Iris pigment epithelial cell (primary cell): ENCODE measurements around the gene NLRP6.
A peak's percentile ranks its signal among the peaks of the same experiment; 100 is the strongest.
"Not testable (repeated sequence)": the region's sequence is repeated elsewhere in the genome, so short reads cannot be mapped to it uniquely, and the experiment has no call there.

Experiments
- DNase-seq: peaks from one replicate; pipeline ENCODE4 v3.0.0-alpha.2; 2011; ENCODE audit warnings: low read depth

Gene NLRP6

DNA sequence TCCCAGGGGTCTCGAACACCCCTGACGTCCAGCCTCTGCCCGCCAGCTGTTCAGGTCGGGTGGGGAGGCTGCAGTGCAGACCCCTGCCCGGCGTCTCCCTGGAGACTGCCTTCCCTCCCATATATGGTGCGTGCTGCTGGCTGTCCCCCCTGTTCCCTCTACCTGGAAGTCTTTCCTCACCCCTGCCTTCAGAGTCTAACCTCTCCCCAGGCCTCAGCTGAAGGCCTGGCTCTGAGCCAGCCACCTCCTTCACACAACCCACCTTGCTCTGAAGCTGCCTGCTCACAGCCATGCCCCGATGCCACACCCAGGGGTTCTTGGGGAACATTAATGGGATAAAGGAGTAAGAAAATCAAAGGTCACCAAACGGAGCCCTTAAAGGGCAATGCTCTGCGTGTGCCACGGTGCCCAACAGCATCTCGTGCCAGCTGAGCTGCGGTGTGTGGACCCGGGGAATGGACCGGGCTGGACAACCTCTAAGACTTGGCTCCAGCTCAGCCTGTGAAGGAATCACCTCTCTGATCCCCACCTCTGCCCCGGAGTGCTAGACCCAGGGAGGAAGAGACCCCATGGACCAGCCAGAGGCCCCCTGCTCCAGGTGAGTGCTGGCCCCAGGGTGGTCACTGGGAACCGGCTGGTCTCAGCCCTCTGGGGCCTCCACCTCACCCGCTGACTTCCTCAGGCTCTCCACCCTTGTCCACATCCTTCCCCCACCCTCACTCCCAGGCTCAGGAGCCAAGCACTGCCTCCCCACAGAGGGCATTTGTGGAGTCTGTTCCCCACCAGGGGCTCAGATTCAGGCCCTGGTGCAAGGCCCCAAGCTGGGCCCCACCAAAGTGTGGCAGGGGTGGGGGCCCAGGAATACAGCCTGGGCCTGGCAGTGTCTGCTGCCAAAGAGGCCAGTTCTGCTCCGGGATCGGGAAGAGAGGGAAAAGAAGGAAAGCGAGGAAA lies at the start of gene NLRP6:
Gene NLRP6 (plus strand): TSS at position 407 of the 951 bp plus-strand sequence. CDS start 163 bp downstream, at position 570.
- DNase-seq: no peak

DNA sequence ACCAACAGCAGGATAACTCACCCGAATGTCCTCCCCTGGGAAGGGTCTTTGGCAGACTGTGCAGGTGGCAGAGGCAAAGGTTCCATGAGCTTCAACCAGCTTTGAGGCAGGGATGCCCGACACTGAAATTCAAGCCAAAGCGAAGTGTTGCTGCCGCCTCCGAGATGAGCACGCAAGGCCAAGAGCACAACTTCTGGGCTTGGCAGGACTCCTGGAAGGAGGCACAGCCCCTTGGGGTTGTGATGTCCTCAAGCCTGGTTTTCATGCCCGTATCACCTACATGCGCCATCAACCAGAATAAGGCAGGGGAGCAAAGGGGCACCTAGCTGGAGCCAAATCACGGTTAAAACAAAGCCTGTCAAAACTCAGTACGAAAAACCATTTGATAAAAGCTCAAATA lies 47.8 kb upstream of the NLRP6 start:
- no peak for DNase-seq

DNA sequence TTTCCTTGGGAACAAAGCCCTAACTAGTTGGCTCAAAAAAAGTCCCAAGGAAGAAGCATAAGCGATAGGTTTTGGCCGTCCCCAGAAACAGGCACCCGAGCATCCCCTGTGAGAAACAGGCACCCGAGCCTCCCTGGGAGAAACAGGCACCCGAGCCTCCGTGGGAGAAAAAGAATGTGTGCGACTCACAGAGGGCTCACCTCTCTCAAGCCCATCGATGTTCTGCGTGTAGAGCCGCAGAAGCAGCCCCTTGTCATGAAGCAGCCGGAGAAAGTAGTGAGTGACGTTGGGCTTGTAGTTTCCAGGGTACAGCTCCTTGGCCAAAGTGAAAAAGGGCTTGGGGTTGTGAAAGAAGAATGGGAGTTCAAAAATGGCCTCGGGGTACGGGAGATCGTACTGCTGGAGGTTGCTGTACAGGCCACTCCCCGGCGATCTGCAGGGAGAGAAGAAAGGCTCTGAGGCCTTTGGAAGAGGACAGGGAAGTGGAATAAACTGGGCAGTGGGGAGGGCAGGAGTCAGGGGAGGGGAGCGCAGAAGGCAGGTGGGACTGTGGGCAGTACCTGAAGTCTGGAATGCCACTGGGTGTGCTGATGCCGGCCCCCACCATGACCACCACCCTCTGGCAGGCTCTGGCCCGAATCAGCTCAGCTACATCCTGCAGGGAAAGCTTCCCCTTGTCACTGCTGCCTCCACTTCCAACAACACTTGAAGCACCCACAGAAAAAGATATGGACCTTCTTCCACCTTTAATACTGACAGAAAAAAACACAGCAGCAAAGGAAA lies 45.2 kb upstream of the NLRP6 start:
- DNase-seq: no peak

DNA sequence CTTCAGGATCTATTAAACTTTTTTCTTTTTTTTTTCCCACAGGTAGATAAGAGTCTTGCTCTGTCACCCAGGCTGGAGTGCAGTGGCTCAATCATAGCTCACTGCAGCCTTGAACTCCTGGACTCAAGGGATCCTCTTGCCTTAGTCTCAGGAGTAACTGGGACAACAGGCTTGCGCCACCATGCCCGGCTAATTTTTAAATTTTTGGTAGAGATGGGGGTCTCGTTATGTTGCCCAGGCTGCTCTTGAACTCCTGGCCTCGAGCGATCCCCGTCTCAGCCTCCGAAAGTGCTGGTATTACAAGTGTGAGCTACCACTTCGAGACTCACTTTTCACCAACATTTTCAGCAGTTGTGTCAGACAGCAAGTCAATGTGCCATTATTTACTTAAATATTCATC lies 43.0 kb upstream of the NLRP6 start:
- DNase-seq: no peak

DNA sequence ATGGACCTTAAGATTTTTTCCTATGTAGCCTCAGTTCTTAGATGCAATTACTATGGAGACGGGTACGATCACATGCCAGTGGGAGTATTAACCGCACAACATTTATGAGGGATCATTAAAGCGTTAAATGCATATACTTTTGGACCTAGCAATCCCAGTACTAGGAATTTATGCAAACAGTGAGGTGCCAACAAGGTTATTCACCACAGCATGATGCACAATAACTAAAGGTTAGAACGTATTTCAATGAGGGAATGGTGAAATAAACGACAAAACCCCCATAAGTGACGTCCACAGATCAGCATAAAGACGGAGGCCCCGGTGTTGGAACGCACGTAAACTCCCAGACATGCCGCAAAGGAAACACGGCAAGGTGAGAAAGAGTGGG lies 42.6 kb upstream of the NLRP6 start:
- DNase-seq: peak; percentile 30

DNA sequence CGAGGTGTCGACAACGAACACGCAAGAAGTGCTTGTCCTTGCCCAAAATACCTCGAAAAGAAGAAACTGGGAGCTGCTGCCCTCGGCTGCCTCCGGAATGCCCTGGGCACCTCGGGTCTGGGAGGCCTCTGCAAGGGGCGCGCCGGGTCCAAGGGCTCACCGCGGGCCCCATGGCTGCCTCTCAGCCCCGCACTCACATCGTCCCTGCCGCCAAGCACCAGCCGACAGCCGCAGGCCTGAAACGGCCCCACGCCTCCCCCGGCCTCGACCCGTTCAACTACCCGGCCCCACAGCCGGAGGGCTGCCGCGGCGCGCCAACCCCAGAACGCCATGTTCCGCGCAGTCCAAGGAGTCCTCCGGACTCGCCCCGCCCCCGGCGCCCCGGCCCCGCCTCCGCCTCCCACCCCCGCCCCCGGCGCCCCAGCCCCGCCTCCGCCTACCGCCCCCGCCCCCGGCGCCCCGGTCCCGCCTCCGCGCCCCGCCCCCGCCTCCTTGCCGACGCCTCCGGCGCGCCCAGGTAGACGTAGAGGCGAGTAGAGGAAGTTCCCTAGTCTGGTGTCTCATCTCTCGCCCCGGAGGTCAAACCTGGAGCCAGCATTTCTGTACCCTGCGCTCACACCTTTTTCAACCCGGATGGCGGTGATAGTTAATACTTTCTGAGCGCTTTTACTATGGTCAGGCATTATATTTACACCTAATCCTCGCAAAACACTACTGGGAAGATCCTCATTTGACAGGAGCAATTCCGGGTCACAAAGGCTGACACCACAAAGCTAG lies 42.0 kb upstream of the NLRP6 start, which contains the start of gene SIRT3:
Gene SIRT3 (minus strand): TSS at position 346 of the 777 bp plus-strand sequence. CDS start 14 bp downstream, at position 332.
- DNase-seq: peak; percentile 79

DNA sequence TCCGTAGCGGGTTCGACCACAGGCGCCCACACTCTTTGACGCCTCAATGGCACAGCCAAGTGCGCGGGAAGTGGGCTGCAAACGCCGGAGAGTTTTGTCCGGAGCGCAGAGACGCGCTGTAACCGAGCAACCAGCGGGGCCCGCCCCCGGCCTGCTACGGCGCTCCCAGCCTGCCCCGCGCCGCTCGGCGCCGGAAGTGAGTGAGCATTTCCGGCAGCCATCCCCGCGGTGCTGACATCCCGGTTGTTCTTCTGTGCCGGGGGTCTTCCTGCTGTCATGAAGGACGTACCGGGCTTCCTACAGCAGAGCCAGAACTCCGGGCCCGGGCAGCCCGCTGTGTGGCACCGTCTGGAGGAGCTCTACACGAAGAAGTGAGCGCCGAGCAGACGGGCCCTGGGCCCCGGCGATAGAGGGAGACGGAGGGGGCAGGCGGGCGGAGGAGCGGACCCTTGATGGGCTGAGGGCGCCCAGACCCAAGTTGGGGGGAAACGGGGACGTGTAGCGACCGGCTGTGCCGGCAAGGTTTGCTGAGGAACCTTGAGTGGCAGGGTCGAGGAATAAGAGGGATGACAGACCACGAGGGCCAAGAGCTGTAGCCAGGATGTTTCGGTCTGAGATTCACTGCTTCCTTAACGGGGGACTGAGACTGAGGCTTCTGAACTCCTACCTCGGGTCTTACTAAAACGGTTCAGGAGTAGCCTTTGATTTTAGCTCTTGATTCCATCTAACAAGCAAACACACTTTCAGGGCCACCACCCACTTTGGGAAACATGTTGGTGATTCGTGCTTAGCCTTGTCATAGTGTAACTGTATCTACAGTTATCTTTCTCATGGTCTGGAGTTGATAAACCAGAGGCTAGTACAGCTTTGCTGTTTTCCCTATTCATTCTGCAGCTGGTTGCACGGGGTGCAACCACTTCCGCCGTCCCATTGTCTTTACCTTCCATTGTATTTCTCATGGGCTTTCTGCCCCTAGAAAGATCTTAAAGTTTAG lies 41.1 kb upstream of the NLRP6 start, which contains the start of gene PSMD13:
Gene PSMD13 (plus strand): TSS at position 203 of the 994 bp plus-strand sequence. CDS start 74 bp downstream, at position 277.
- DNase-seq: peak; percentile 86

DNA sequence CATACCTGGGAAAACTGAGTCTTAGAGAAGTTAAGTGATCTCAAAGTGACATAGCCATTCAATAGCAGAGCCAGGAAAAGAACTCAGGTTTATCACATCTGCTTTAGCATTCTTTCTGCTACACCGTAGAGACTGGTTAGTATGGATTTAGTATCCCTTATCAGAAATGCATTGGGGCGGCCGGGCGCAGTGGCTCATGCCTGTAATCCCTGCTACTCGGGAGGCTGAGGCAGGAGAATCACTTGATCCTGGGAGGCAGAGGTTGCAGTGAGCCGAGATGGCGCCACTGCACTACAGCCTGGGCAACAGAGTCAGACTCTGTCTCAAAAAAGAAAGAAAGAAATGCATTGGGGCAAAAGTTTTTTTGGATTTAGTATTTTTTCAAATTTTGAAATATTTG lies 39.9 kb upstream of the NLRP6 start:
- DNase-seq: not testable (repeated sequence)

DNA sequence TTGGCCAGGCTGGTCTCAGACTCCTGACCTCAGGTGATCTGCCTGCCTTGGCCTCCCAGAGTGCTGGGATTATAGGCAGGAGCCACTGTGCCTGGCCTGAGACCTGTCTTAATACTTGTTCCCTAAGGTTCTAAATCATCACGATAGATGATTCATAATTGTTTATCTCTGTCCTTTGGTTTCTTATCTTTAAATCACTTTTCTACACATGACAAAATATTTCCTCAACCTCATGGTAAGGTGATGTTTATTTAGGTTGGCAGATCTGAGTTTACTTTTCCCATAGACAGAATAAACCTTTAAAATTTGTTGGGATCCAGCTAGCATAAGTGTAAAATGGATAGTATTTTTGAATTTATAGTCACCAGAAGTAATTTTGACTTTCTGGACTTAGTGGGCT lies 37.9 kb upstream of the NLRP6 start:
- no peak for DNase-seq

DNA sequence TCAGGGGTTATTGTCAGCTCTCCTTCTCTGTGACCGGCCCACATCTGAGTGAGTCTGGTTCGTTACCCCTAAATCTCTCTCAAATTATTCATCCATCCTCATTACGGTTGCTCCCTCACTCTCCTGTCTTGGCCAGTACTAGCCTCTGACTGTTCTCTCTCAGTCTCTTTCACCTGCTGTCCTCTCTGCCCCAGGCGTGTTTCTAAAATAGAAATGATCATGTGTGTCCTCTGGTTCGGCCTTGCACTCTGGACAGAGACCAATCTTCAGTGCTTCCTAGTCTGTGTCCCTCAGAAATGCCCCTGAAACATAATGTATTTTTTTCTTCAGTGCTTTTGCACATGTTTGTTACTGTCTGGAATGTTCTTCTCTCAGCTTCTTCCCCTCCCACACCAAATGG lies 36.6 kb upstream of the NLRP6 start:
- DNase-seq: no peak

DNA sequence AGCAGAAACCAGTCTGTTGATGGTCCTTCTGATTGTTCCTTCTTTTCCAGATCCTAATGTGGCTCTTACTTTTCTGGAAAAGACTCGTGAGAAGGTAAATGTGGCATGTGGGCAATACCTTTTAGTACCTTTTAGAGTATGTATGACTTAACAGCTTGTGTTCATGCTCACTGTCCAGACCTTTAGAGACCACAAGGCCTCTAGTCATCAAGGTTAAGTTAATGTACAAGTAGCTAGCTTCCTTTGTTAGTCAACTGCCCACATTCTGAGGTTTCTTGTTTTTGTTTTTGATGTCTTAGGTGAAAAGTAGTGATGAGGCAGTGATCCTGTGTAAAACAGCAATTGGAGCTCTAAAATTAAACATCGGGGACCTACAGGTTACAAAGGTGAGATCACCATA lies 33.8 kb upstream of the NLRP6 start:
- no peak for DNase-seq

DNA sequence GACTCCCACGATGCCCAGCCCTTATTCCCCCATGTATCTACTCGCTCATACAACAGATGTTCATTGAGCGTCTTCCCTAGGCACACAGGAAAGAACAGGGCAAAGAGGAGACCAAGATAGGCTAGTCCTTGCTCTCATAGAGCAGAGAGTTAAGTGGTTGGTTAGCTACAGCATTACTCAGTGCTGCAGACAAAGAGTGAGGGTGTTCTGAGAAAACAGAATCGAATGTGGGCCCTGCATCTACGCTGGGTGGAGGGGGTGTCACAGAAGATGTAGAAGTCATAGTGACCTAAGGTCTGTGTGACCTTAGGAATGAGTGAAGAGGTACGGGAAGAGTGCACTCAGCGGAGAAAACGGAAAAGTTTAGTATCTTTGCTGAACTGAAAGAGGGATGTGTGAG lies 29.1 kb upstream of the NLRP6 start:
- no peak for DNase-seq

DNA sequence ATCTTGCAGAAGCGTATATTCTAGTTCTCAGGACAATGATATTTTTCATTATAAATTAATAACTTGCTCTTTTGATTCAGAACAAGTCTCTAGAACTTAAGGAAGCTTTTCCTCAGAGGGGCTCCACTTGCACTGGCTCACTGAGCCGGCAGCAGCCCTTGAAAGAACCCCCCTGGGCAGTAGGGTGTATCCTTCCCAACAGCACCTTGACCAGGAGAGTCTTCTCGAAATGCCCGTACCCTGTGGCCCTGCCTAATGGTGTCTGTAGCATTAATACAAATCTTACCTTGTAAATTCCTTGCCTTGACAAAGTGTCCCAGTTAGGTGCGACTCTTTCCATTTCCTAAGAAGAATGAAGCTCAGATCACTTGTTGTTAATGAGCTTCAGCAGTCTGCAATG lies 27.9 kb upstream of the NLRP6 start:
- DNase-seq: no peak

DNA sequence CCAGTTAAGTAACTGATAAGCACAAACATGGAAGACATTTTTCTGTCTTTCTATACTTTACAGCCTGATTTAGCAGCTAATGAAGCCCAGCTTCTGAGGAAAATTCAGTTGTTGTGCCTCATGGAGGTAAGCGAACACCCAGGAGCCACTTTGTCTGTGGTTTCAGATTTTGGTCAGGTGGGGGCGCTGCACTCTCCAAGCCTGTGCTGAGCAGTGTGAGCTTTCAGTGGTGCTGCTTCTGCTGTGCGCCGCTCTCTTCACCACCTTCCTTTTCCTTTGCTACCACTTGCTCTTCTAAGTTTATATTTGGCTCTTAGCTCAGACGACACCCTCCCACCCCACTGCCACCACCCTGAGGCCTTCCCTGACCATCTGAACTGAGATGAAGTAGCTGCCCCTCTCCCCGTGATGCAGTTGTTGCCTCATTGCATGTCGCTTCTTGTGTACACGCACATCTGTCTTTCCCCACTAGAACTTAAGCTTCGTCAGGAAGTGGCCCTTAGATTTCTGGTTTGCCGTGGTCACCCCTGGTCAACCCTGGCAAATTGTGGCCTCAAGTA lies 27.4 kb upstream of the NLRP6 start:
- peak; percentile 65 for DNase-seq

DNA sequence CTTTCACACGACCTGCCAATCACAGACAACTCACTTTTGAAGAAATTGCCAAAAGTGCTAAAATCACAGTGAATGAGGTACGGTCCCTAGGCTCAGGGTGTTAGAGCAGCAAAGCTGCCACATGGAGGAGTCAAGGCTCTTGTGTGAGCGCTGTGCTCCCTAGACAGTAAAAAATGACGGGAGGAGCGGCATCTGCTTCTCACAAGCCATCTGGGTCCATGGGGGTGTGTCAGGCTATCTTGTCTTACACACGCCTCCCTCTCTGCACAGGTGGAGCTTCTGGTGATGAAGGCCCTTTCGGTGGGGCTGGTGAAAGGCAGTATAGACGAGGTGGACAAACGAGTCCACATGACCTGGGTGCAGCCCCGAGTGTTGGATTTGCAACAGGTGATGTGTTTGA lies 26.7 kb upstream of the NLRP6 start:
- no peak for DNase-seq

DNA sequence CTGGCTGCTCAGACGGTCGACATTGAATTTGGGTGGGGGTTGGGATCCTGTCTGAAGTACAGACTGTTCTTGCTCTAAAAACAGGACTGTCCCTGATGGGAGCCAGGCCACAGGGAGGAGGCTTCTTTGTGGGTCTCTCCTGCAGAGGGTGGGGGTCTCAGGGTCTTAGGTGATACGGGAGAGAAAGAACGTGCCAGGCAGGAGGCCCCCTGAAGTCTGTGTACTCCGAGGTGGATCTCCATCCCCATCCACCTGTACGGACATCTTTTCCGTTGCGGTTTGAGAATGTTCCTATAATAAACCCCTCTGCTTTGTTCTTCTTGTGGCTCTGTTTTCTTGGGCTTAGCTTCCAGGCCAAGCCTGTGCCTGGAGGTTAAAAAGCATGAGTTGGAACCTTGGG lies 25.5 kb upstream of the NLRP6 start:
- DNase-seq: no peak

DNA sequence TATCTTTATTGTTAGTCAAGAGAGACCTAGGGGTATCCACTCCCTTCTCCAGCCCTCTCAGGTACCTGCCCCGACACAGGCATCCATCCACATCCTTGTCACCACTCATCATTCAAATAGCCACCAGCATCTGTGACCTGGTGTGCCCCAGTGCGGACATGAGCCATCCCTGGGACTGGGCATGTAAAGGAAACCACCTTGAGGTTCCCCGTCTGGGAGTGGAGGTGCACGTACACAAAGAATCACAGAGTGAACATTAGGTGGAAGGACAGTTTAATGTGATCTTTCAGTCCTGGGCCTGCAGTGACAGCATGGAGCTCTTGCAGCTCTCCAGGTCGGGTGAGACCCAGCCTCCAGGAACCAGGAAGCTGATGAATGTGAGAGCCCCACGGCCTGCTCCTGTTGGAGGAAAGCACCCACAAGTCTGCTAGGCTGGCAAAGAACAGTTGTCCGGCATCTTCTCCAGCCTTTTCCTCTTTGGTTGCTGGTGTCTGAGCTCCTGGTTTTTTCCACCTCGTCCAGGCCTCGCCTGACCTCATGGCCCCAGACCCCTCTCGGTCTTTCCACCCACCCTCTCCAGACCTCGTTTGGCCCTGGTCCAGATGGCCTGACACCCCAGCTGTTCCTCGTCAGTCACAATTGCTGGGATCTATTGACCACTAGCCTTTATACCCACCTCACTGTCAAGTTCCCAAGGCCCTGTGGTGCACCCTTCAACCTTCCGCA lies 24.9 kb upstream of the NLRP6 start:
- DNase-seq: no peak

DNA sequence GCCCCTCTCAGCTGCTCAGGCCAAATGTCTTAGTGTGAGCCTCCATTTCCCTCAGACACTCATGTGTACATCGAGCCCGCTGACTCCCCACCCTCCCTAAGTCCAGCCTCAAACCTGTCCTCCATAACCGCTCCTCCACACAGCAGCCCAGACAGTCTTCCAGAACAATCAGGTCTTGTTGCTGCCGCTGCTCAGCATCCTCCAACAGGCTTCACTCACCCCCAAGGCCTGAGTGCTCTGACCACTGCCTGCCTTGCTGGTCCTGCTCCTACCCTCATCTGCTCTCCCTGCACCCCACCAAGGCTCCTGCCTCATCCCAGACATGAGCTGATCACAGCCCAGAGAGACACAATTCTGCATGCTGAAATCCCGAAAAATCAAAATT lies 24.3 kb upstream of the NLRP6 start:
- no peak for DNase-seq

DNA sequence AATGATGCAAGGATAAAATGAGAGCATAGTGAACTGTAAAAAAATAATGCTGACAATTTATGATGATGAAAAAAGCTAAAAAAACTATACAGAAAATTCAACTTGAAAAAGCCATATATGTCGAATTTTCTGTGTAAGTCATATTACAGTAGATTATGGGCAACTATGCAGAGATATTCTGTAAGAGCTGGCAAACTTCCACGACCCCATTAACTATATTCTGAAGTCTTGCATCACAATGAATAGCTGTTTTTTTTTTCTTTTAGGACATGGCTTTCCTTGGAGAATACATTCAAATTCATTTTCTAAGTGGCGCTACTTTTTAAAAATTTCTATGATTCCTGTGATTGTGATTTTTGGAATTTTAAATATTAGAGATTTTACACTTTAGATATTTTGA lies 23.0 kb upstream of the NLRP6 start:
- peak; percentile 48 for DNase-seq

DNA sequence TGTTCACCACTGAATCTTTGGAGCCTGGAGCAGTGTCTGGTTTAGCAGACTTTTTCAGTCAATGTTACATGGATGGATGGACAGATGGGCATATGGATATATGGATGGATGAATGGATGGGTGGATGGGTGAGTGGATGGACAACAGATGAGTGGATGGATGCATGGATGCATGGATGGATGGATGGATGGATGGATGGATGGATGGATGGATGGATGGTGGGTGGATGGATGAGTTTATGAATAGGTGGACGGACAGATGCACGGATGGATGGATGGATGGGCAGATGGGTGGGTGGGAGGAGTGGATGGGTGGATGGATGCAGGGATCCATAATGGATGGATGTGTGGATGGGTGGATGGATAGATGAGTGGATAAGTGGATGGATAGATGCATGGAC lies 22.4 kb upstream of the NLRP6 start:
- no peak for DNase-seq
